Hematopoietic multipotent progenitor cell treated with erythropoietin and hydrocortisone succinate and interleukin-3 and kit ligand, for 6 days (in vitro differentiated cells): Measurements from ENCODE around the gene ZNF521.

ENCODE experiments used
- DNase-seq: peaks from one replicate; pipeline ENCODE4 v3.0.0-alpha.2; 2015

Gene ZNF521

GRCh38 chr18:25335062-25335461 lies 16.9 kb downstream of the ZNF521 start:
- no peak for DNase-seq

GRCh38 chr18:25334588-25334987 lies 17.4 kb downstream of the ZNF521 start:
- DNase-seq = no peak

GRCh38 chr18:25332002-25332401 lies 20.0 kb downstream of the ZNF521 start:
- DNase-seq = no peak

GRCh38 chr18:25329783-25330182 lies 22.2 kb downstream of the ZNF521 start:
- no peak for DNase-seq

GRCh38 chr18:25327584-25327983 lies 24.4 kb downstream of the ZNF521 start:
- no peak for DNase-seq

GRCh38 chr18:25326361-25326952 lies 25.5 kb downstream of the ZNF521 start:
- DNase-seq = no peak

GRCh38 chr18:25322806-25323205 lies 29.2 kb downstream of the ZNF521 start:
- no peak for DNase-seq

GRCh38 chr18:25316381-25317018 lies 35.5 kb downstream of the ZNF521 start:
- no peak for DNase-seq

- DNase-seq = no peak
Measured at GRCh38 chr18:25314838-25315190, 37.2 kb downstream of the ZNF521 start.

- DNase-seq = no peak
Measured at GRCh38 chr18:25314151-25314837, 37.7 kb downstream of the ZNF521 start.

GRCh38 chr18:25313268-25313667 lies 38.7 kb downstream of the ZNF521 start:
- peak; percentile 68 for DNase-seq

GRCh38 chr18:25310045-25310444 lies 41.9 kb downstream of the ZNF521 start:
- peak; percentile 96 for DNase-seq

- DNase-seq = no peak
Measured at GRCh38 chr18:25308381-25308780, 43.6 kb downstream of the ZNF521 start.

GRCh38 chr18:25307192-25307591 lies 44.8 kb downstream of the ZNF521 start:
- no peak for DNase-seq

GRCh38 chr18:25306671-25307070 lies 45.3 kb downstream of the ZNF521 start:
- no peak for DNase-seq

GRCh38 chr18:25305584-25305983 lies 46.4 kb downstream of the ZNF521 start:
- no peak for DNase-seq

GRCh38 chr18:25300492-25300891 lies 51.5 kb downstream of the ZNF521 start:
- no peak for DNase-seq

- DNase-seq = peak; percentile 61
Measured at GRCh38 chr18:25299426-25300300, 52.3 kb downstream of the ZNF521 start.

GRCh38 chr18:25298853-25299274 lies 53.1 kb downstream of the ZNF521 start:
- peak; percentile 85 for DNase-seq

GRCh38 chr18:25295624-25296138 lies 56.3 kb downstream of the ZNF521 start:
- DNase-seq = no peak

- no peak for DNase-seq
Measured at GRCh38 chr18:25291150-25291549, 60.8 kb downstream of the ZNF521 start.

- DNase-seq = no peak
Measured at GRCh38 chr18:25289001-25289631, 62.9 kb downstream of the ZNF521 start.
